Measurements from ENCODE around the gene RPLP2.

- no peak for TF ChIP-seq MEIS1 (CRISPR knock-in tag; IDR thresholded peaks at IDR 0.05; ENCODE audit: borderline replicate concordance)
- TF ChIP-seq ZNF707 (tag by site-specific recombination; IDR thresholded peaks at IDR 0.05) = no peak
- no peak for TF ChIP-seq CTCF (tag by site-specific recombination; IDR thresholded peaks at IDR 0.05)
- TF ChIP-seq PBX3 (CRISPR knock-in tag; IDR thresholded peaks at IDR 0.05) = no peak
- TF ChIP-seq ZNF544 (tag by site-specific recombination; IDR thresholded peaks at IDR 0.05) = no peak
- TF ChIP-seq ZNF670 (tag by site-specific recombination; IDR thresholded peaks at IDR 0.05; ENCODE audit: low read depth) = no peak
- TF ChIP-seq ZNF514 (tag by site-specific recombination; IDR thresholded peaks at IDR 0.05) = no peak
- no peak for TF ChIP-seq ZNF639 (tag by site-specific recombination; IDR thresholded peaks at IDR 0.05)
- TF ChIP-seq ZNF121 (tag by site-specific recombination; IDR thresholded peaks at IDR 0.05) = no peak
- TF ChIP-seq TRIM28 (IDR thresholded peaks at IDR 0.05; ENCODE audit: borderline replicate concordance, low read length) = no peak
- no peak for TF ChIP-seq ZNF362 (tag by site-specific recombination; IDR thresholded peaks at IDR 0.05)
- no peak for TF ChIP-seq ZNF510 (tag by site-specific recombination; IDR thresholded peaks at IDR 0.05; ENCODE audit: insufficient replicate concordance)
- TF ChIP-seq KLF7 (tag by site-specific recombination; IDR thresholded peaks at IDR 0.05; ENCODE audit: borderline replicate concordance) = no peak
- TF ChIP-seq ZNF23 (tag by site-specific recombination; IDR thresholded peaks at IDR 0.05; ENCODE audit: borderline replicate concordance) = no peak
Observed at GRCh38 chr11:776263-776560, 33.6 kb upstream of the RPLP2 start.

Measured in HEK293 (cell line).